SK-N-SH (cell line): ENCODE results near the gene CDH13. TPM values are rescaled to one million over a fixed set of nuclear protein-coding genes. Genes with fewer than 3 reads are reported as not detected.

Experiments
- CTCF ChIA-PET: fragments of 300-600, 350-600 bp; formaldehyde crosslinking; extraction: SDS; loops from one replicate; lab custom pipeline; 2021; lab: Yijun Ruan, JAX
- POLR2A ChIA-PET: fragments of 350-600 bp; sonication (Branson Sonifier 250); formaldehyde crosslinking; extraction: SDS; loops from one replicate; lab custom pipeline; 2020; ENCODE audit warnings: antibody characterized with exemption, inconsistent platforms; lab: Yijun Ruan, JAX
- DNase-seq: peaks from one replicate; pipeline ENCODE4 v3.0.0; 2012
- H2AFZ ChIP-seq: fragments of 200-600 bp; sonication (generic); 2 replicates; pipeline ENCODE4 v1.8.1; 2016; ENCODE audit warnings: antibody characterized with exemption, mild to moderate bottlenecking, low read depth
- H3F3A ChIP-seq: fragments of 200-600 bp; sonication (generic); replicated peaks from 2 replicates; pipeline ENCODE3; 2016; ENCODE audit warnings: antibody characterized with exemption, mild to moderate bottlenecking; ENCODE audit not compliant: insufficient read depth
- H3K27ac ChIP-seq, 2 experiments: fragments of 200-500 bp in 1 of 2; fragments of 200-600 bp in 1 of 2; sonication (Bioruptor generic) in 1 of 2; sonication (generic), shearing (Covaris generic) in 1 of 2; 2 replicates each; pipeline versions ENCODE4 v1.5.1 to v1.6.1; 2014 to 2016; ENCODE audit warnings: low read depth in 2 of 2, inconsistent platforms in 1 of 2, low read length in 1 of 2, mild to moderate bottlenecking in 1 of 2, mixed read lengths in 1 of 2
- H3K27me3 ChIP-seq: fragments of 200-600 bp; sonication (generic), shearing (Covaris generic); 2 replicates; pipeline ENCODE4 v1.6.1; 2016; ENCODE audit warnings: mixed run types; ENCODE audit not compliant: insufficient read depth
- H3K36me3 ChIP-seq, 2 experiments: fragments of 200-500 bp in 1 of 2; fragments of 200-600 bp in 1 of 2; sonication (Bioruptor generic) in 1 of 2; sonication (generic) in 1 of 2; replicated peaks in 1 of 2; 2 replicates each; pipeline versions ENCODE3 to v1.5.1; 2014 to 2016; ENCODE audit warnings: low read length in 1 of 2, mild to moderate bottlenecking in 1 of 2; ENCODE audit not compliant: insufficient read depth in 2 of 2, control insufficient read depth in 1 of 2
- H3K4me1 ChIP-seq, 2 experiments: fragments of 200-500 bp in 1 of 2; fragments of 200-600 bp in 1 of 2; sonication (Bioruptor generic) in 1 of 2; sonication (generic), shearing (Covaris generic) in 1 of 2; 2 replicates each; pipeline versions ENCODE4 v1.5.1 to v1.6.1; 2014 to 2016; ENCODE audit warnings: low read depth in 1 of 2, low read length in 1 of 2, mixed run types in 1 of 2; ENCODE audit not compliant: insufficient read depth in 2 of 2, control insufficient read depth in 1 of 2
- H3K4me2 ChIP-seq: fragments of 200-600 bp; sonication (generic), shearing (Covaris generic); 2 replicates; pipeline ENCODE4 v1.6.1; 2017; ENCODE audit warnings: mixed run types
- H3K4me3 ChIP-seq, 2 experiments: fragments of 200-500 bp in 1 of 2; fragments of 200-600 bp in 1 of 2; sonication (Bioruptor generic) in 1 of 2; sonication (generic), shearing (Covaris generic) in 1 of 2; 2 replicates each; pipeline versions ENCODE4 v1.5.1 to v1.8.1; 2014 to 2016; ENCODE audit warnings: low read depth in 2 of 2, inconsistent platforms in 1 of 2, low read length in 1 of 2, mild to moderate bottlenecking in 1 of 2, mixed read lengths in 1 of 2, moderate library complexity in 1 of 2
- H3K79me2 ChIP-seq: fragments of 200-600 bp; sonication (generic); 2 replicates; pipeline ENCODE4 v1.8.1; 2017; ENCODE audit warnings: mild to moderate bottlenecking; ENCODE audit not compliant: insufficient read depth
- H3K9ac ChIP-seq: fragments of 200-600 bp; sonication (generic); 2 replicates; pipeline ENCODE4 v1.6.1; 2017; ENCODE audit warnings: mixed run types
- H3K9me2 ChIP-seq: fragments of 200-600 bp; sonication (generic); 2 replicates; pipeline ENCODE4 v1.6.1; 2017; ENCODE audit warnings: mixed run types
- H3K9me3 ChIP-seq: fragments of 200-600 bp; sonication (generic); 2 replicates; pipeline ENCODE4 v1.6.1; 2017; ENCODE audit warnings: mixed run types, mild to moderate bottlenecking, moderate library complexity
- H4K20me1 ChIP-seq: fragments of 200-600 bp; sonication (generic); 2 replicates; pipeline ENCODE4 v1.6.1; 2017; ENCODE audit warnings: mild to moderate bottlenecking, mixed run types; ENCODE audit not compliant: insufficient read depth
- ELF1 ChIP-seq: IDR thresholded peaks from 2 replicates; pipeline ENCODE4 v1.4.0; 2012
- EP300 ChIP-seq, 2 experiments: IDR thresholded peaks; 2 replicates each; pipeline versions ENCODE4 v1.4.0 to v1.6.1; 2012; ENCODE audit warnings: borderline replicate concordance in 1 of 2, low read depth in 1 of 2, low read length in 1 of 2
- EZH2phosphoT487 ChIP-seq: fragments of 200-600 bp; sonication (generic); IDR thresholded peaks from 2 replicates; pipeline ENCODE4 v1.6.1; 2017; ENCODE audit warnings: low read depth, mixed run types, mild to moderate bottlenecking, antibody characterized with exemption, moderate library complexity, borderline replicate concordance
- FOXJ3 ChIP-seq: sonication (generic); formaldehyde crosslinking; IDR thresholded peaks from 2 replicates; pipeline ENCODE4 v1.5.1; 2020; ENCODE audit warnings: mild to moderate bottlenecking, missing genetic modification reagents
- FOXM1 ChIP-seq: IDR thresholded peaks from 2 replicates; pipeline ENCODE4 v1.4.0; 2012; ENCODE audit warnings: low read depth, mild to moderate bottlenecking
- GATA2 ChIP-seq: sonication (generic); formaldehyde crosslinking; IDR thresholded peaks from 2 replicates; pipeline ENCODE4 v1.5.0; 2020; ENCODE audit warnings: mild to moderate bottlenecking, missing genetic modification reagents
- RAD21 ChIP-seq: IDR thresholded peaks from 2 replicates; pipeline ENCODE4 v1.6.1; 2012; ENCODE audit warnings: mild to moderate bottlenecking, low read length
- RCOR1 ChIP-seq: fragments of 150-350 bp; IDR thresholded peaks from 2 replicates; pipeline ENCODE4 v1.6.1; 2017; ENCODE audit warnings: antibody characterized with exemption, low read length
- RFX5 ChIP-seq: IDR thresholded peaks from 2 replicates; pipeline ENCODE4 v1.6.1; 2012; ENCODE audit warnings: mild to moderate bottlenecking, improper control_type of control experiment, low read length
- SMC3 ChIP-seq: IDR thresholded peaks from 2 replicates; pipeline ENCODE4 v1.6.1; 2012; ENCODE audit warnings: low read depth, low read length, improper control_type of control experiment
- WGBS: methylation state at CpG from one replicate; pipeline ENCODE4 v1.1.6; 2017; ENCODE audit warnings: low lambda C conversion rate; 5-methylcytosine and 5-hydroxymethylcytosine counted together
- polyA plus RNA-seq, 3 experiments: library from polyadenylated mRNA; depleted of rRNA; stranded (reverse); fragments of >200 nt; gene quantifications; 2 replicates each; pipeline ENCODE4 v1.2.3, GENCODE V29; 2012
- TF ChIP-seq, protein P1 (sequence below): IDR thresholded peaks from 2 replicates; pipeline ENCODE4; 2012
- TF ChIP-seq, protein P2 (sequence below): IDR thresholded peaks from 2 replicates; pipeline ENCODE4 v1.4.0; 2012; ENCODE audit warnings: low read depth, borderline replicate concordance
- TF ChIP-seq, protein P3 (sequence below): IDR thresholded peaks from 2 replicates; pipeline ENCODE4 v1.4.0; 2012; ENCODE audit warnings: low read depth

Gene CDH13
- polyA plus RNA-seq, 1 of the 3 experiments (the other 2 are of a cell fraction), result 93.0 TPM

DNA sequence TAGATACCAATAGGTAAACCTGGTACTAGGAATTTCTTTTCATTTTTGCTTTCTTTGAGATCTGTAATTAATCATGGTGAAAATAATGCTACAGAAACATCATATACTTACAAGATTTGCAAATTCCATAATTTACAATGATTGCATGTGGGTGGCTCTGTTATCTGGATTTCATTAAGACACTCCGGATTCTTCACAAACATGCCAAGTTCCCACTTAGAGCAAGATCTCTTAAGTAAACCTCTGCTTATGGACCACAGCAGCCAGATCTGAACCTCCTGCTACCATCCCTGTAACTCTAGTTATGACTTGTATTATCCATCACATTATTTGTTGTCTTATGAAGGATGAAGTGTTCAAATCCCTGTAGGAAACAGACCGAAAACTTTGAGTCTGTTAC lies 424.7 kb downstream of the CDH13 start:
- no peaks in the 10 kb centered on the region for H3F3A ChIP-seq
- TF ChIP-seq GATA2 (no peak), EP300 (IDR thresholded peaks at IDR 0.05; ENCODE audit: borderline replicate concordance in 1 of 2, low read depth in 1 of 2, low read length in 1 of 2) (no peak), EZH2phosphoT487 (no peak), ELF1 (no peak), RAD21 (no peak), SMC3 (no peak), FOXM1 (no peak), RCOR1 (no peak)
- TF ChIP-seq, protein P1, sequence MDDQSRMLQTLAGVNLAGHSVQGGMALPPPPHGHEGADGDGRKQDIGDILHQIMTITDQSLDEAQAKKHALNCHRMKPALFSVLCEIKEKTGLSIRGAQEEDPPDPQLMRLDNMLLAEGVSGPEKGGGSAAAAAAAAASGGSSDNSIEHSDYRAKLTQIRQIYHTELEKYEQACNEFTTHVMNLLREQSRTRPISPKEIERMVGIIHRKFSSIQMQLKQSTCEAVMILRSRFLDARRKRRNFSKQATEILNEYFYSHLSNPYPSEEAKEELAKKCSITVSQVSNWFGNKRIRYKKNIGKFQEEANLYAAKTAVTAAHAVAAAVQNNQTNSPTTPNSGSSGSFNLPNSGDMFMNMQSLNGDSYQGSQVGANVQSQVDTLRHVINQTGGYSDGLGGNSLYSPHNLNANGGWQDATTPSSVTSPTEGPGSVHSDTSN, result no peak
- TF ChIP-seq, protein P2, sequence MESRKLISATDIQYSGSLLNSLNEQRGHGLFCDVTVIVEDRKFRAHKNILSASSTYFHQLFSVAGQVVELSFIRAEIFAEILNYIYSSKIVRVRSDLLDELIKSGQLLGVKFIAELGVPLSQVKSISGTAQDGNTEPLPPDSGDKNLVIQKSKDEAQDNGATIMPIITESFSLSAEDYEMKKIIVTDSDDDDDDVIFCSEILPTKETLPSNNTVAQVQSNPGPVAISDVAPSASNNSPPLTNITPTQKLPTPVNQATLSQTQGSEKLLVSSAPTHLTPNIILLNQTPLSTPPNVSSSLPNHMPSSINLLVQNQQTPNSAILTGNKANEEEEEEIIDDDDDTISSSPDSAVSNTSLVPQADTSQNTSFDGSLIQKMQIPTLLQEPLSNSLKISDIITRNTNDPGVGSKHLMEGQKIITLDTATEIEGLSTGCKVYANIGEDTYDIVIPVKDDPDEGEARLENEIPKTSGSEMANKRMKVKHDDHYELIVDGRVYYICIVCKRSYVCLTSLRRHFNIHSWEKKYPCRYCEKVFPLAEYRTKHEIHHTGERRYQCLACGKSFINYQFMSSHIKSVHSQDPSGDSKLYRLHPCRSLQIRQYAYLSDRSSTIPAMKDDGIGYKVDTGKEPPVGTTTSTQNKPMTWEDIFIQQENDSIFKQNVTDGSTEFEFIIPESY, result no peak
- H4K20me1 ChIP-seq, result no peaks in the 10 kb centered on the region
- DNase-seq, result no peak
- no peak overlapping the region for H2AFZ ChIP-seq
- no peak overlapping the region for H3K27ac ChIP-seq
- POLR2A ChIA-PET, result no interaction called here
- H3K27me3 ChIP-seq, result no peaks in the 10 kb centered on the region
- no peak overlapping the region for H3K4me2 ChIP-seq
- H3K4me3 ChIP-seq, result no peak overlapping the region
- no peaks in the 10 kb centered on the region for H3K36me3 ChIP-seq
- no peaks in the 10 kb centered on the region for H3K4me1 ChIP-seq
- WGBS, result 37% methylated on average over 2 of the region's 2 CpGs
- no peak overlapping the region for H3K9ac ChIP-seq
- no peaks in the 10 kb centered on the region for H3K9me2 ChIP-seq
- CTCF ChIA-PET, result no interaction called here
- H3K9me3 ChIP-seq, result no peaks in the 10 kb centered on the region
- no peaks in the 10 kb centered on the region for H3K79me2 ChIP-seq

DNA sequence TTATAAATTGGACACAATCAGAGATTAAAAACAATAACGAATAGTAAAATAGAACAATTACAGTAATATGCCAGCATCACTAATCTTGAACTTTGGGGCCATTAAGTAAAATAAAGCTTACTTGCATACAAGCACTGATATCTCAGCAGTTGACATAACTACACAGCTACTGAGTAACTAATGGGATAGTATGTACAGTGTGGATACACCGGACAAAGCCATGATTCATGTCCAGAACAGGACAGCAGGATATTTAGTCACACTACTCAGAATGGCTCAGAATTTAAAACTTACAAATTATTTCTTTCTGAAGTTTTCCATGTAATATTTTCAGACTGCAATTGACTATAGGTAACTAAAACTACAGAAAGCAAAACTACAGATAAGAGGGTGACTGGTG lies 427.5 kb downstream of the CDH13 start:
- H3K4me2 ChIP-seq, result no peak overlapping the region
- no peaks in the 10 kb centered on the region for H3K79me2 ChIP-seq
- POLR2A ChIA-PET, result no interaction called here
- TF ChIP-seq FOXJ3 (CRISPR knock-in tag) (no peak), GATA2 (no peak), RFX5 (no peak)
- TF ChIP-seq, protein P3, sequence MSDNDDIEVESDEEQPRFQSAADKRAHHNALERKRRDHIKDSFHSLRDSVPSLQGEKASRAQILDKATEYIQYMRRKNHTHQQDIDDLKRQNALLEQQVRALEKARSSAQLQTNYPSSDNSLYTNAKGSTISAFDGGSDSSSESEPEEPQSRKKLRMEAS, result no peak
- TF ChIP-seq, all 33 proteins: peak for 0
- Histone ChIP-seq H4K20me1 (no peaks in the 10 kb centered on the region), H3K27me3 (no peaks in the 10 kb centered on the region), H3K4me3 (no peak overlapping the region), H2AFZ (no peak overlapping the region), H3K4me1 (no peaks in the 10 kb centered on the region), H3F3A (no peaks in the 10 kb centered on the region), H3K9ac (no peak overlapping the region), H3K9me2 (no peaks in the 10 kb centered on the region), H3K9me3 (no peaks in the 10 kb centered on the region), H3K27ac (no peak overlapping the region), H3K36me3 (no peaks in the 10 kb centered on the region)
- CTCF ChIA-PET, result interaction anchor here (1.3 kb wide), 1 partner anchor 17 kb away, joined by 3 read pairs; no protein-coding TSS in a partner anchor
- DNase-seq, result no peak
- WGBS, result 28% methylated on average over 2 of the region's 2 CpGs
